OCI-LY1 (cell line): ENCODE data around the gene FYB1.

Experiments used
- CTCF ChIP-seq: fragments of 200-600 bp; sonication (generic), shearing (Covaris generic); IDR thresholded peaks from 2 replicates; pipeline ENCODE4 v1.5.1; 2017; ENCODE audit warnings: mild to moderate bottlenecking, antibody characterized with exemption, low read length, moderate library complexity, mixed read lengths
- EZH2 ChIP-seq: fragments of 200-600 bp; sonication (generic), shearing (Covaris generic); IDR thresholded peaks from 2 replicates; pipeline ENCODE4 v1.8.0; 2017; ENCODE audit warnings: borderline replicate concordance, mixed run types, mild to moderate bottlenecking, antibody characterized with exemption, low read length, moderate library complexity, mixed read lengths

GRCh38 chr5:39104221-39104620 lies 115.1 kb downstream of the FYB1 start:
- TF ChIP-seq CTCF = no peak
- TF ChIP-seq EZH2 = no peak
